DND-41 (cell line): ENCODE measurements around the gene GNAT1.

Experiments used
- ATAC-seq: fragments of 200-7000 bp; cut with Tn5 transposase; 3 replicates; pipeline ENCODE4 v1.9.1; 2021; ENCODE audit warnings: low read depth; ENCODE audit not compliant: insufficient read depth
- DNase-seq: peaks from one replicate; pipeline ENCODE4 v3.0.0-alpha.2; 2020
- H2AFZ ChIP-seq: 2 replicates; pipeline ENCODE4 v1.6.0; 2012; ENCODE audit warnings: low read depth, low read length
- H3K27ac ChIP-seq: 2 replicates; pipeline ENCODE4 v1.5.1; 2012; ENCODE audit warnings: low read length, inconsistent platforms
- H3K27me3 ChIP-seq: fragments of 200-600 bp; sonication (generic); 2 replicates; pipeline ENCODE4 v1.6.0; 2012; ENCODE audit warnings: low read length, mild to moderate bottlenecking, inconsistent platforms; ENCODE audit not compliant: insufficient read depth, poor library complexity
- H3K36me3 ChIP-seq: 2 replicates; pipeline ENCODE4 v1.5.1; 2012; ENCODE audit warnings: low read length, inconsistent platforms; ENCODE audit not compliant: insufficient read depth
- H3K4me1 ChIP-seq: 2 replicates; pipeline ENCODE4 v1.5.1; 2012; ENCODE audit warnings: mild to moderate bottlenecking, low read length; ENCODE audit not compliant: insufficient read depth
- H3K4me2 ChIP-seq: 2 replicates; pipeline ENCODE4 v1.6.0; 2012; ENCODE audit warnings: mild to moderate bottlenecking, moderate library complexity, low read length, inconsistent platforms; ENCODE audit not compliant: insufficient read depth
- H3K4me3 ChIP-seq, 2 experiments: fragments of 200-600 bp in 1 of 2; shearing (Covaris generic) in 1 of 2; 2 replicates each; pipeline ENCODE4 v1.5.1; 2012 to 2016; ENCODE audit warnings: inconsistent platforms in 2 of 2, low read length in 2 of 2, mild to moderate bottlenecking in 2 of 2, low read depth in 1 of 2, moderate library complexity in 1 of 2
- H3K79me2 ChIP-seq: 2 replicates; pipeline ENCODE4 v1.6.0; 2012; ENCODE audit warnings: low read length, inconsistent platforms; ENCODE audit not compliant: insufficient read depth
- H3K9ac ChIP-seq: 2 replicates; pipeline ENCODE4 v1.6.0; 2012; ENCODE audit warnings: low read depth, mild to moderate bottlenecking, inconsistent platforms, low read length, moderate library complexity
- H3K9me3 ChIP-seq: 2 replicates; pipeline ENCODE4 v1.5.1; 2012; ENCODE audit warnings: low read length, moderate library complexity, mild to moderate bottlenecking, inconsistent platforms; ENCODE audit not compliant: insufficient read depth, severe bottlenecking
- H4K20me1 ChIP-seq: 2 replicates; pipeline ENCODE4 v1.6.0; 2012; ENCODE audit warnings: low read length; ENCODE audit not compliant: insufficient read depth
- CTCF ChIP-seq: IDR thresholded peaks from 2 replicates; pipeline ENCODE4 v1.5.1; 2012; ENCODE audit warnings: borderline replicate concordance, low read length, moderate library complexity, mild to moderate bottlenecking; ENCODE audit not compliant: poor library complexity, severe bottlenecking; ENCODE audit errors: extremely low read depth
- EZH2 ChIP-seq: IDR thresholded peaks from 3 replicates; pipeline ENCODE4 v1.6.1; 2012; ENCODE audit warnings: borderline replicate concordance, low read depth, mild to moderate bottlenecking, moderate library complexity, low read length, inconsistent platforms; ENCODE audit not compliant: severe bottlenecking

Gene GNAT1

GRCh38 chr3:50201573-50202315 lies 10.3 kb downstream of the GNAT1 start:
- no peak overlapping the region for H3K4me3 ChIP-seq
- no peaks in the 10 kb centered on the region for H3K36me3 ChIP-seq
- DNase-seq (no peak), ATAC-seq (no peak)
- no peak overlapping the region for H2AFZ ChIP-seq
- no peak for TF ChIP-seq EZH2
- no peak for TF ChIP-seq CTCF
- no peak overlapping the region for H3K4me2 ChIP-seq
- no peak overlapping the region for H3K27ac ChIP-seq
- H3K79me2 ChIP-seq, result no peaks in the 10 kb centered on the region
- H3K27me3 ChIP-seq, result peaks cover 40% of the 10 kb centered on the region
- H3K4me1 ChIP-seq, result no peaks in the 10 kb centered on the region
- no peak overlapping the region for H3K9ac ChIP-seq
- H3K9me3 ChIP-seq, result no peaks in the 10 kb centered on the region
- H4K20me1 ChIP-seq, result peaks cover 7% of the 10 kb centered on the region; the same call in 1 of the 2 replicates

GRCh38 chr3:50202353-50203112 lies 11.1 kb downstream of the GNAT1 start:
- Histone ChIP-seq H2AFZ (no peak overlapping the region), H3K79me2 (no peaks in the 10 kb centered on the region), H3K9me3 (no peaks in the 10 kb centered on the region), H3K4me2 (no peak overlapping the region), H3K4me3 (no peak overlapping the region), H4K20me1 (peaks cover 9% of the 10 kb centered on the region; the same call in 1 of the 2 replicates), H3K4me1 (no peaks in the 10 kb centered on the region), H3K27me3 (peaks cover 40% of the 10 kb centered on the region), H3K36me3 (no peaks in the 10 kb centered on the region), H3K9ac (no peak overlapping the region), H3K27ac (no peak overlapping the region)
- ATAC-seq (no peak), DNase-seq (no peak)
- TF ChIP-seq CTCF (no peak), EZH2 (no peak)

GRCh38 chr3:50203113-50203808 lies 11.9 kb downstream of the GNAT1 start:
- Histone ChIP-seq H3K9me3 (no peaks in the 10 kb centered on the region), H3K4me3 (no peak overlapping the region), H3K27me3 (peaks cover 40% of the 10 kb centered on the region), H2AFZ (no peak overlapping the region), H3K79me2 (no peaks in the 10 kb centered on the region), H3K36me3 (no peaks in the 10 kb centered on the region), H3K27ac (no peak overlapping the region), H3K9ac (no peak overlapping the region), H3K4me2 (no peak overlapping the region), H3K4me1 (no peaks in the 10 kb centered on the region), H4K20me1 (peaks cover 9% of the 10 kb centered on the region; the same call in 1 of the 2 replicates)
- no peak for DNase-seq
- TF ChIP-seq CTCF (no peak), EZH2 (no peak)
- ATAC-seq, result no peak
